ENCODE measurements around the gene SOCS1. TPM values are rescaled to one million over a fixed set of nuclear protein-coding genes. Genes with fewer than 3 reads are reported as not detected.

SOCS1 gene
- total and polyA plus RNA-seq, 9 of the 15 experiments (the other 6 are each of a cell fraction or from before 2014, with no cell fraction given) = 0.04 to 7.5 (median 2.3) TPM

DNA sequence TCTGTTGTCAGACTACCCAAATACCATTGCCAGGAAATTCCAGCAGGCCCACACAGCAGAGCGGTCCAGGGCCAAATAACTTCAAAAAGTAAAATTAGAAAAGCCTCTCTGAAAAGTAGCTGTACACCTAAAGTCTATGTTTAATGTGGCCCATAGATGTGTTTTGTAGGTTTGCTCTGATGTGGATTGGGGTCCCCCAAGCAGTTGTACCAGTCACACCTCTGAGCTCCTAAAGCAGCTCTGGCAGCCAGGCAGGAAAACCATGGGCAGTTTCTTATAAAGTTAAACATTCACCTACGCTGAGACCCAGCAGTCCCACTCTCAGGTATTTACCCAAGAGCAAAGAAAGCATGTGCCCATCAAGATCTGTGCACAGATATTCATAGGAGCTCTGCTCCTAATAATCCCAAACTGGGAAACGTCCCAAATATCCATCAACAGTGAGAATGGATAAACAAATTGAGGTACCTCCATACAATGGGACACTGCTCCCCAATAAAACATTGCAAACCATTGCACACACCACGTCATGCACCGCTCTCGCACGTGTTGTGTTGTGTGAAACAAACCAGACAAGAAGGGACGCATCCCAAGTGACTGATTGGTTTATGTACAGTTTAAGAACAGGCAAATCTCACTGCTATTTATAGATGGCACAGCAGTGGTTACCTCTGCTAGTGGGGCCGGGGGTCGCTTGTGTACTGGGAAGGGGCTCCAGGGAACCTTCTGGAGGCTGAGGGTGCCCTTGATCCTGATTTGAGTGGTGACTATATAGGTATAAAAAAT lies 40.9 kb upstream of the SOCS1 start (continued):
- TF ChIP-seq, protein P1, sequence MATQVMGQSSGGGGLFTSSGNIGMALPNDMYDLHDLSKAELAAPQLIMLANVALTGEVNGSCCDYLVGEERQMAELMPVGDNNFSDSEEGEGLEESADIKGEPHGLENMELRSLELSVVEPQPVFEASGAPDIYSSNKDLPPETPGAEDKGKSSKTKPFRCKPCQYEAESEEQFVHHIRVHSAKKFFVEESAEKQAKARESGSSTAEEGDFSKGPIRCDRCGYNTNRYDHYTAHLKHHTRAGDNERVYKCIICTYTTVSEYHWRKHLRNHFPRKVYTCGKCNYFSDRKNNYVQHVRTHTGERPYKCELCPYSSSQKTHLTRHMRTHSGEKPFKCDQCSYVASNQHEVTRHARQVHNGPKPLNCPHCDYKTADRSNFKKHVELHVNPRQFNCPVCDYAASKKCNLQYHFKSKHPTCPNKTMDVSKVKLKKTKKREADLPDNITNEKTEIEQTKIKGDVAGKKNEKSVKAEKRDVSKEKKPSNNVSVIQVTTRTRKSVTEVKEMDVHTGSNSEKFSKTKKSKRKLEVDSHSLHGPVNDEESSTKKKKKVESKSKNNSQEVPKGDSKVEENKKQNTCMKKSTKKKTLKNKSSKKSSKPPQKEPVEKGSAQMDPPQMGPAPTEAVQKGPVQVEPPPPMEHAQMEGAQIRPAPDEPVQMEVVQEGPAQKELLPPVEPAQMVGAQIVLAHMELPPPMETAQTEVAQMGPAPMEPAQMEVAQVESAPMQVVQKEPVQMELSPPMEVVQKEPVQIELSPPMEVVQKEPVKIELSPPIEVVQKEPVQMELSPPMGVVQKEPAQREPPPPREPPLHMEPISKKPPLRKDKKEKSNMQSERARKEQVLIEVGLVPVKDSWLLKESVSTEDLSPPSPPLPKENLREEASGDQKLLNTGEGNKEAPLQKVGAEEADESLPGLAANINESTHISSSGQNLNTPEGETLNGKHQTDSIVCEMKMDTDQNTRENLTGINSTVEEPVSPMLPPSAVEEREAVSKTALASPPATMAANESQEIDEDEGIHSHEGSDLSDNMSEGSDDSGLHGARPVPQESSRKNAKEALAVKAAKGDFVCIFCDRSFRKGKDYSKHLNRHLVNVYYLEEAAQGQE (IDR thresholded peaks at IDR 0.05; ENCODE audit: borderline replicate concordance) = no peak
- TF ChIP-seq, protein P1 (CRISPR knock-in tag; IDR thresholded peaks at IDR 0.05; ENCODE audit: low read depth) = no peak
- TF ChIP-seq PHF21A (IDR thresholded peaks at IDR 0.05; ENCODE audit: borderline replicate concordance, low read depth) (no peak), NR2F6 (CRISPR knock-in tag; IDR thresholded peaks at IDR 0.05) (no peak), TCFL5 (CRISPR knock-in tag; conservative IDR thresholded peaks at IDR 0.05) (no peak), BHLHE40 (IDR thresholded peaks at IDR 0.05; ENCODE audit: low read length) (peak; percentile 48; the same call in 1 of the 2 replicates), CREM (IDR thresholded peaks at IDR 0.05; ENCODE audit: low read depth) (peak; percentile 14; the same call in 1 of the 2 replicates), FOXA3 (CRISPR knock-in tag; conservative IDR thresholded peaks at IDR 0.05 in 1 of 2, IDR thresholded peaks at IDR 0.05 in 1 of 2) (no peak)
- TF ChIP-seq, protein P2, sequence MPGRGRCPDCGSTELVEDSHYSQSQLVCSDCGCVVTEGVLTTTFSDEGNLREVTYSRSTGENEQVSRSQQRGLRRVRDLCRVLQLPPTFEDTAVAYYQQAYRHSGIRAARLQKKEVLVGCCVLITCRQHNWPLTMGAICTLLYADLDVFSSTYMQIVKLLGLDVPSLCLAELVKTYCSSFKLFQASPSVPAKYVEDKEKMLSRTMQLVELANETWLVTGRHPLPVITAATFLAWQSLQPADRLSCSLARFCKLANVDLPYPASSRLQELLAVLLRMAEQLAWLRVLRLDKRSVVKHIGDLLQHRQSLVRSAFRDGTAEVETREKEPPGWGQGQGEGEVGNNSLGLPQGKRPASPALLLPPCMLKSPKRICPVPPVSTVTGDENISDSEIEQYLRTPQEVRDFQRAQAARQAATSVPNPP (IDR thresholded peaks at IDR 0.05; ENCODE audit: borderline replicate concordance, insufficient read depth, insufficient read length) = no peak
- TF ChIP-seq, protein P3, sequence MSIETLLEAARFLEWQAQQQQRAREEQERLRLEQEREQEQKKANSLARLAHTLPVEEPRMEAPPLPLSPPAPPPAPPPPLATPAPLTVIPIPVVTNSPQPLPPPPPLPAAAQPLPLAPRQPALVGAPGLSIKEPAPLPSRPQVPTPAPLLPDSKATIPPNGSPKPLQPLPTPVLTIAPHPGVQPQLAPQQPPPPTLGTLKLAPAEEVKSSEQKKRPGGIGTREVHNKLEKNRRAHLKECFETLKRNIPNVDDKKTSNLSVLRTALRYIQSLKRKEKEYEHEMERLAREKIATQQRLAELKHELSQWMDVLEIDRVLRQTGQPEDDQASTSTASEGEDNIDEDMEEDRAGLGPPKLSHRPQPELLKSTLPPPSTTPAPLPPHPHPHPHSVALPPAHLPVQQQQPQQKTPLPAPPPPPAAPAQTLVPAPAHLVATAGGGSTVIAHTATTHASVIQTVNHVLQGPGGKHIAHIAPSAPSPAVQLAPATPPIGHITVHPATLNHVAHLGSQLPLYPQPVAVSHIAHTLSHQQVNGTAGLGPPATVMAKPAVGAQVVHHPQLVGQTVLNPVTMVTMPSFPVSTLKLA (conservative IDR thresholded peaks at IDR 0.05) = 0 out of 4 replicates have a peak, but pooled peaks of 1 of the 2 experiments have one; percentile 15

All from K562 (cell line).